ENCODE data around the gene PSEN1. TPM values are rescaled to one million over a fixed set of nuclear protein-coding genes. Genes with fewer than 3 reads are reported as not detected.

The PSEN1 gene
- total RNA-seq = 92.6 and 113 TPM in 2 replicates

GRCh38 chr14:73136387-73137225, at the start of gene PSEN1:
PSEN1 (plus strand) TSS chr14:73136507; CDS start chr14:73148020, 11,513 bp downstream.
- peak; percentile 69 for DNase-seq (ENCODE audit: low read depth)

- DNase-seq (ENCODE audit: low read depth) = no peak
Measured at GRCh38 chr14:73091044-73091443, 45.3 kb upstream of the PSEN1 start.

GRCh38 chr14:73097421-73097820, 38.9 kb upstream of the PSEN1 start:
- no peak for DNase-seq (ENCODE audit: low read depth)

GRCh38 chr14:73100334-73100733, 36.0 kb upstream of the PSEN1 start:
- DNase-seq (ENCODE audit: low read depth) = no peak

- DNase-seq (ENCODE audit: low read depth) = no peak
Measured at GRCh38 chr14:73102806-73103497, 33.4 kb upstream of the PSEN1 start.

- no peak for DNase-seq (ENCODE audit: low read depth)
Measured at GRCh38 chr14:73105050-73105449, 31.3 kb upstream of the PSEN1 start.

GRCh38 chr14:73105727-73106126, 30.6 kb upstream of the PSEN1 start:
- no peak for DNase-seq (ENCODE audit: low read depth)

- no peak for DNase-seq (ENCODE audit: low read depth)
Measured at GRCh38 chr14:73116079-73116665, 20.1 kb upstream of the PSEN1 start.

GRCh38 chr14:73124180-73124894, 12.0 kb upstream of the PSEN1 start:
- no peak for DNase-seq (ENCODE audit: low read depth)

GRCh38 chr14:73125169-73125588, 11.1 kb upstream of the PSEN1 start:
- no peak for DNase-seq (ENCODE audit: low read depth)

GRCh38 chr14:73125746-73126145, 10.6 kb upstream of the PSEN1 start:
- no peak for DNase-seq (ENCODE audit: low read depth)

GRCh38 chr14:73133795-73134194, 2.5 kb upstream of the PSEN1 start:
- no peak for DNase-seq (ENCODE audit: low read depth)

GRCh38 chr14:73136085-73136386, 271 bp upstream of the PSEN1 start:
- no peak for DNase-seq (ENCODE audit: low read depth)

- DNase-seq (ENCODE audit: low read depth) = no peak
Measured at GRCh38 chr14:73140811-73141323, 4.6 kb downstream of the PSEN1 start.

- DNase-seq (ENCODE audit: low read depth) = peak; percentile 12
Measured at GRCh38 chr14:73142216-73142615, 5.9 kb downstream of the PSEN1 start.

- peak; percentile 40 for DNase-seq (ENCODE audit: low read depth)
Measured at GRCh38 chr14:73143003-73143402, 6.7 kb downstream of the PSEN1 start.

GRCh38 chr14:73143617-73144016, 7.3 kb downstream of the PSEN1 start:
- DNase-seq (ENCODE audit: low read depth) = no peak

- DNase-seq (ENCODE audit: low read depth) = no peak
Measured at GRCh38 chr14:73145371-73145770, 9.1 kb downstream of the PSEN1 start.

- DNase-seq (ENCODE audit: low read depth) = no peak
Measured at GRCh38 chr14:73146111-73146510, 9.8 kb downstream of the PSEN1 start.

GRCh38 chr14:73149753-73150152, 13.4 kb downstream of the PSEN1 start:
- no peak for DNase-seq (ENCODE audit: low read depth)

- no peak for DNase-seq (ENCODE audit: low read depth)
Measured at GRCh38 chr14:73153272-73153671, 17.0 kb downstream of the PSEN1 start.

- no peak for DNase-seq (ENCODE audit: low read depth)
Measured at GRCh38 chr14:73162251-73162650, 25.9 kb downstream of the PSEN1 start.

All from renal cortical epithelial cell (primary cell).